GM21717 (cell line): Measurements from ENCODE around the gene RUFY1.
"Not testable (repeated sequence)": the region's sequence is repeated elsewhere in the genome, so short reads cannot be mapped to it uniquely, and the experiment has no call there.

Source experiments
- ATAC-seq: cut with Tn5 transposase; IDR thresholded peaks from one replicate; pipeline ENCODE4 v1.9.1; 2021; ENCODE audit warnings: mild to moderate bottlenecking, moderate library complexity; ENCODE audit not compliant: unreplicated experiment

The RUFY1 gene

DNA sequence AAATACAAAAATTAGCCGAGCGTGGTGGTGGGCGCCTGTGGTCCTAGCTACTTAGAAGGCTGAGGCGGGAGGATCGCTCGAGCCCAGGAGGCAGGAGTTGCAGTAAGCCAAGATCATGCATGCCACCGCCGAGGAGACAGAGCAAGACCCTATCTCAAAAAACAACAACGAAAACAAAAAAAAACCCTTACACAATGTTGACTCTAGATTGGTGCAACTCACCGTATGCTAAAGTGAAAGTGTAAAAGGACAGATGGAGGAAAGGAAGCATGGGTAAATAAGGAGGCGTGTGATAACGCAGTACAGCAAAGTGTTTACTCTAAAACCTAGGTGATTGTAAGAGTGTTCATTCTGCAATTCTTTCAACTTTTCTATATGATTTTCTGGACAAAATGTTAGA lies 15.9 kb upstream of the RUFY1 start:
- ATAC-seq = peak; percentile 57

DNA sequence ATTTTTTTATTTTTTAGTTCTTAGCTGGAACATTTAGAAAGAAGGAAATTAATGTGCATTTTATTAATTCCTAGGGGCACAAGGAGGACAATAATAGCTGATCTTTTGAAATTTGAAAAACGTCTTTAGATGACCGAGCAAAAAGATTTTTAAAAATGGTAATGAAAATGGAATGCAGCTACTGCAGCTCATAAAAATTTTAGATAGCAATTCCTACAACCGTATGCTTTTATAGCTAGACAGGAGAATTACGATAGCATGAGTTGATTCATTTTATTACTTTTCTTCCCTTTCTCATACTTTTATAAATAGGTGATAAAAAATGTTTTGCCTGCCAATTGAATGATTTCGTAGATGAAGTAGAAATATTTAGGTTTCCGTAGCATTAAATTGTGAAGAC lies 13.7 kb upstream of the RUFY1 start:
- no peak for ATAC-seq

DNA sequence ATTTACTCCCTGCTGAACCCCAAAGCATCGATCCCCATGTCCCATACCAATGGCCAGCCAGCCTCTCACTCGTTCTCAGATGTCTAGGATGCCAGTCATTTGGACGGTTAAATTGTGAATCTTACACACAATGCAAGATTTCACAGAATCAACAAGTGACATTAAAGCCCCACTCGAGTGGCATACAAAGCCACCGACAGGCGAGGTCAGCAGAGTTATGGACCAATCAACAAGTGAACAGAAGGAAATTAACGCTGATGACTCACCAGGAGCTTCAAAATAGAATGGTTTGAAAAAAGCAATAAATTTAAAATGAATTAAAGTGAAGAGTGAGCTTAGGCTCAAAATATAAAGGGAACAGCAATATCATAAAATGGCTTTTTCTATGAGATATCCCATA lies 8.2 kb upstream of the RUFY1 start:
- no peak for ATAC-seq

DNA sequence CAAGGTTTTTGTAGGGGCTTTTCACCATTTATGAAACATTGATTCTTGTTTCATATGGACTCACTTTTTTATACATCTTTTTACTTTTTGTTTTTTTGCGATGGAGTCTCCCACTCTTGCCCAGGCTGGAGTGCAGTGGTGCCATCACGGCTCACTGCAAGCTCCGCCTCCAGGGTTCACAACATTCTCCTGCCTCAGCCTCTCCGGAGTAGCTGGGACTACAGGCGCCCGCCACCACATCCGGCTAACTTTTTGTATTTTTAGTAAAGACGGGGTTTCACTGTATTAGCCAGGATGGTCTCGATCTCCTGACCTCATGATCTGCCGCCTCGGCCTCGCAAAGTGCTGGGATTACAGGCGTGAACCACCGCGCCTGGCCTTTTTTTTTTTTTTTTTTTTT lies 7.1 kb upstream of the RUFY1 start:
- ATAC-seq = not testable (repeated sequence)

DNA sequence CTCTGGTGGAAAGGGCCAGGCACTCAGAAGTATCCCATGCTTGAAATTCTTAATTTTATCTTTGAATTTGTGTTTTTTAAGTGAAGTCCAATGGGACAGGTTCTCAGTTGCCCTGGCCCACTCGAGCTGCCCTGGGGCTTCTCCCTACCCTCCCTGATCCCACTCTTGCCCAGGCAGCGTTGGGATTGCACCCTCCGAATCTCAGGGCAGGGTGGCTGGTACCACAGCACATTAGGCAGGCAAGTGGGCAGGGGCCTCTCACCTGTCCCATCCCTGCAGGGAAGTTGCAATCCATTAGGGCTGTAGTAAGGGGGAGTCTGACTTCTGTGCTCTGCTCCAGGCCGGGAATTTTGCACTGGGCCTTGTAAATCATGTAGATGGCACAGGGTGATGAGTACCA lies 2.7 kb downstream of the RUFY1 start:
- no peak for ATAC-seq

DNA sequence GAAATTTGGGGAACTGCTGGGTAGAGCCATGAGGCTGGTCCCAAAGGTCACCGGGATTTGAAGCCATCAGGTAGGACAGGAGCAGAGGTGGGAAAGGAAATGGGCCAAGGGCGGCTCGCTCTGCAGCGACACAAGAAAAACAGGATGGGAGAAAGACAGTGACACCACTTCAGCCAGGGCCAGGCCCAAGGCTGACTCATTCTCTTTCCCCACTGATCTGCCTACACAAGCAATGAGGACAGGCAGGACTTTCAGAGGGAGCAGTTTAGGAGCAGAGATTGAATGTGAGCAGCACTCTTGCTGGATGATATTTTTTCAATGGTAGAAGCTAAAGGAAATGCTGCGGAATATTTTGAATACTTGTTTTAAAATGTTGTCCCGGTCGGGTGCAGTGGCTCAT lies 3.5 kb downstream of the RUFY1 start:
- ATAC-seq = no peak

DNA sequence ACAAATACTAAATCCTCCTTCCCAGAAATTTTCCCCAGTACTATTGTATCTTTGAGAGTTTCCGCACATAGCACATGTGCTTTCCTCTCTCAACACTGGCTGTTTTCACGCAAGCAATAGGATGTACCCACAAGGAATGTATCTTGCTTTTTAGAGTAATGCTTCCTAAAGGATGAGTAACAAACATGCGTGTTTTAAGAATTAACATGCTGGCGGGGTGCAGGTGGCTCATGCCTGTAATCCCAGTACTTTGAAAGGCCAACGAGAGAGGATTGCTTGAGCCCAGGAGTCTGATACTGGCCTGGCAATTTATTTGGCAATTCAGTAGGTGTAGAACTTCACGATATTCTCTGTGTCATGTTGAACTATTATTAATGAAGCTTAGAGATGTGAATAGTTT lies 4.6 kb downstream of the RUFY1 start:
- no peak for ATAC-seq

DNA sequence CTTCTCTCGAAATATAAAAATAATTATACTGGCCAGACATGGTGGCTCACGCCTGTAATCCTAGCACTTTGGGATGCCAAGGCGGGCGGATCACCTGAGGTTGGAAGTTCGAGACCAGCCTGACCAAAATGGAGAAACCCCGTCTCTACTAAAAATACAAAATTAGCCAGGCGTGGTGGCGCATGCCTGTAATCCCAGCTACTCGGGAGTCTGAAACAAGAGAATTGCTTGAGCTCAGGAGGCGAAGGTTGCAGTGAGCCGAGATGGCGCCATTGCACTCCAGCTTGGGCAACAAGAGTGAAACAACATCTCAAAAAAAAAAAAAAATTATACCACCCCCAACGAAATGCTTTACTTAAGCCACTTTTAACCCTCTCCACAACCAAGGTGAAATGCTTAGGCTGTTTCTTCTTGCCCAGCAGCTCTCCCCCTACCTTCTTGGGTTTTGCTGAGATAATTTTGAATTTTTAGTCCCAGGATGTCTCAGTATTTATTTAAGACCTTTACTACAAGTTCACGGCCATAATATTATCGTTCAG lies 8.0 kb downstream of the RUFY1 start:
- ATAC-seq = not testable (repeated sequence)

DNA sequence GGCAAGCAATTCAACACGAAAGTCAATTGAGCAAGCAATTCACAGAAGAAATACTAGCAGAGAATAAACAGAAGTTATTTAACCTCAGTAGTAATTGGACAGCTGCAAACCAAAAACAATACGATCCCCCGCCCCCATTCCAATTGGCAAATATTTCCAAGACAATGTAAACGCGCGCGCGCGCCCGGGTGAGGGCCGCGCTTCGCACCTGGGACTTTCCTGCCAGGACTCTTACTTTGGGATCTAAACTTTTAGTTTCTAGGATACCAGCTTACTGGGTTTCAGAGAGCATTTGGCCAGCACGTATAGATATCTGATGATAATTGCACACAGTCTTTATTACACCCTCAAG lies 8.6 kb downstream of the RUFY1 start:
- ATAC-seq = no peak

DNA sequence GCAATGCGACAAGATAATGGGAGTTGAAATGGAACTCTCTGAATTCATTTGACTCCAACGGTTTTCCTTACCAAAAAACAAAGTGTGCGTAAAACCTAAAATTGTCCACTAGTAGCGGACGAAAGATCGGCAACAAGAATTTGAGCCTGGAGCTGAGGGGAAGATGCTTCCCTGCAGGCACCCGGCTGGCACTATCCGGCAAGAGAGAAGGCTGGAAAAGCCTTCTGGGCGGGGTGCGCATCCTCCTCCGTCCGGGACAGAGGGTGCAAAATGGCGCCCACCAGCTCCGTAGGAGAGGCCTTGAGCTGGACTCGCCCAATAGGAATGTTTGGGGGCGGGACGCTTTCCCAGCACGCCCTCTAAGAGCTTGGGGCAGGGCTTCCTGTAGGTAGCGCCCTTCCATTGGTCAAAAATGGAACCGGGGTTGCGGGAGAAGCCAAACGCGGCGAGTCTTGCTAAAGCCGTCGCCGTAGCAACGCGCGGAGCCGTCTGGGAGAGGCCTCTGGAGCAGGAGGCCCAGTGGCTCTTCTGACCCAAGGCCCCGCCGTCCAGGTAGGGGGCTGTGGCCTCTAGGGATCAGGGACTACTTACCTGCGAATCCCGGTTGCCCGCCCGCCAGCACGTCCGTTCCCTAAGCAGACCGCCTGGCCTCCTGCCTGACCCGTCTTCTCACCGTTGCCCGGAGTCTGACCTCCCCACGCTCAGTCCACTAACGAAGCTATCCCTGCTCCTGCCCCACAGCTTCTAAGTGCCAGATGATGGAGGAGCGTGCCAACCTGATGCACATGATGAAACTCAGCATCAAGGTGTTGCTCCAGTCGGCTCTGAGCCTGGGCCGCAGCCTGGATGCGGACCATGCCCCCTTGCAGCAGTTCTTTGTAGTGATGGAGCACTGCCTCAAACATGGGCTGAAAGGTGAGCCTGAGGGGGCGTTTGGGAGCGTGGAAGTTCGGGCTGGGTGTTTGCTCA lies 9.2 kb downstream of the RUFY1 start:
- ATAC-seq = peak; percentile 99

DNA sequence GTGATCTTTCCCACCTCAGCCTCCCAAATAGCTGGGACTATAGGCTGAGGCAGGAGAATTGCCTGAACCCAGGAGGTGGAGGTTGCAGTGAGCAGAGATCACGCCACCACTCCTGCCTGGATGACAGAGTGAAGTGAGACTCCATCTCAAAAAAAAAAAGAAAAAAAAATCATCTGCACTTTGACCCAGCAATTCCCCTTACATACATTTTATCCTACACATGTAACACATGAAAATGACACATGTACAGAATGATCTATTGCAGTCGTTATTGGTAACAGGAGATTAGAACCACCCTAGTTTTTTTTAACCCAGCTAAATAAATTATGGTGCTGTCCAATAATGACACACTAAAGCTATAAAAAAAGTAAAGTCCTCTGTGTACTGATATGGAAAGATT lies 14.2 kb downstream of the RUFY1 start:
- no peak for ATAC-seq

DNA sequence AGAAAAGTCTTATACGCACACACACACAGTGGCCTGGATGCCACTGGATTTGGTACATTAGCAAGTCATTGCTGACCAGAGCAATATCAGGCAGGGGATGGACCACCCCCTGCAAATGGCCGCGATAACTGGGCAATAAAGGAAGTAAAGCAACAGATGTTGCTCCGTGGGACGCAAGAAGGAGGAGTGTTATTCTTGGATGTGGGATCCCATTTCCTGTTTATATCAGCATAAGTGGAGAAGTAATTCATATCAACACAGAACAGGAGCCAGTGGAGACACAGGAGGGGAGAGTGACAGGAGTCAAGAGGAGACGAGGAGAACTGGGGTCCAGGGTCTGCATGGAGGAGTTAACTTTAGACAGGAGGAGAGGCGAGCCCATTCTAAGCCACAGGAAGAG lies 18.4 kb downstream of the RUFY1 start:
- ATAC-seq = no peak

DNA sequence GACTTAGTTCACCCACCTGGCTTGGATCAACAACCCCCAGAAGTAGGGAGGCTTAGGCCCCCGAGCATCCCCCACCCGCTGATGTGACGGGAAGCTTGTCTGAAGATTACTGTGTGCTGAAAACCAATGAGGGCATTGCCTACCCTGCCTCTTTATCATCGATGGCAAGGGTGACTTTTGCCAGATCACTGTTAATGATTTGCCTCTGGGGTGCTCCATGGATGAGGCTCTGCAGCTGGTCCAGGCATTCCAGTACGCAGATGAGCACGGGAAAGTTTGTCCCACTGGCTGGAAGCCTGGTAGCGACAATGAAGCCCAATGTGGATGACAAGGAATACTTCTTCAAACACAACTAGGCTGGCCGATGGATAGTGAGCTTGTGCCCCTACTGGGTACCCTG lies 22.0 kb downstream of the RUFY1 start:
- ATAC-seq = no peak

DNA sequence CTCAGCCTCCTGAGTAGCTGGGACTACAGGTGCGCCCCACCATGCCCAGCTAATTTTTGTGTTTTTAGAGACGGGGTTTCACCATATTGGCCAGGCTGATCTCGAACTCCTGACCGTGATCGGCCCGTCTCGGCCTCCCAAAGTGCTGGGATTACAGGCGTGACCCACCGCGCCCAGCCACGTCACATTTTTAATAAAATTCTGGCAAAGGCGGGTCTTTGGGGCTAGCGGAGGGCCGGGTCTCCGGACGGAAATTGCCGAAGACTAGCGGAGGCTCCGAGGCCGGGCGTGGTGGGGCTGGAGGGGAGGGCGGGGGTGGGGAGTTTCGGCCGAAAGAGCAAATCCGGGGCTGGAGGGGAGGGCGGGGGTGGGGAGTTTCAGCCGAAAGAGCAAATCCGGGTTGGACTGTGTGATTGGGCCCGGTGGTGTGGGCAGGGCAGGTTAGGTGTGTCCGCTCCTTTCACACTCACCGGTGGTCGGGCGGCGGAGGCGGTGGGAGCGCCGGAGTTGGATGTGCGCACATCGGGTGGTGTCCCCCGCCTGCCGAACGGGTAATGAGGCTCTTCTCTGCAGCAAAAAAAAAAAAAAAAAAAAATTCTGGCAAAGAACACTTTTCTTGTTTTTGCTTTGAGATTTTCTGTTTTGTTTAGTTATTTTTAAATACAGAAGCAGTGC lies 27.1 kb downstream of the RUFY1 start:
- ATAC-seq = no peak

DNA sequence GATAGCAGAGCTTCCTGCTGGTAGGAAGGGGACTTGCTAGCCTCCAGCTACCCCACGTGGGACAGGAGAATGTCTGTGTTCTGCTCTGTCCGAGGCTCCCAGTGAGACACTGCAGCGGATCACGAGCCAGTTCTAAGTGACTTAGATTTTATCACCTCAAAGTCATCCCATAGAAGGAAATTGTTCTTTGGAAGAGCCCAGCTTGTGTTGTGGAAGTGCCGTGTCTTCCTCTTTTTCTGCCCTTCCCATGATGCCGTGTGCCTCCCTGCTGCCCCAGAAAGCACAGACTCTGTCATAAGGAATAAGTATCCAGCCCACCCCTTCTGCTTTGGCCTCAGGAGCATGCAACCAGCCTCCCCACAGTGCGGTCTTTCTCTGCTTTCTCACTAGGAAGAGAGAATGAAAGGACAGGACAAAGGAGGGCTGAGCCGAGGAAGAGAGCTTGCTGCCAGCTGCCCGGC lies 35.6 kb downstream of the RUFY1 start:
- no peak for ATAC-seq

DNA sequence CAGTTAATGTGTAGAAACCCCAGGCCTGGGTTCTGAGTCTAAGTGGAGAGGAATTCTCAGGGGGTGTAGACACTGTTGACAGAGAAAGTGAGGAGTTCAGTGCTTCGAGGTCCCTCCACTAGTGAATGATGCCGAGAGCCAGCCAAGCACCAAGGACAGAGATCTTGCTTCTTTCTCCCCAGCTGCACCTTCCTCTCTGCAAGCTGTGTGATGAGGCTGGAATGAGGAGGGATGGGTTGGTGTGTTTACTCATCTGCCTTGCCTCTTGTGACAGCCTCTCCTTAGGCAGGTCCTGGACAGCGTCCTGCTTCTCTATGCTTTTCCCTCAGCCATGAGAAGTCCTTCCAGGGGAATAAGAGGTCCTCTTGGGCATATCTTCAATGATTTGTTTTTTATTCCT lies 37.8 kb downstream of the RUFY1 start:
- ATAC-seq = no peak

DNA sequence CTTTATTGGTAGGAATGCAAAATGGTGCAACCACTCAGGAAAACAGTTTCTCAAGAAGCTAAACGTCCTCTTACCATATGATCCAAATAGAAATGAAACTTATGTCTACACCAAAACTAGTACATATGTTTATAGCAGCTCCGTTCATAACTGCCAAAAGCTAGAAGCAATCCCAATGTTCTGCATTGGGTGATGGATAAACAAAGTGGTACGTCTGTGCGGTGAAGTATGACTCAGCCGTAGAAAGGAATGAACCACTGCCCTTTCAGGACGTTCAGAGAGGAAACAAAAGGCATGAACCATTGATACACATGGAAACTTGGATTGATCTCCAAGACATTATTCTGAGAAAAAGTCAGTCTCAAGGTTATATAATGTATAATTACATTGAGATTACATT lies 45.6 kb downstream of the RUFY1 start:
- ATAC-seq = no peak

DNA sequence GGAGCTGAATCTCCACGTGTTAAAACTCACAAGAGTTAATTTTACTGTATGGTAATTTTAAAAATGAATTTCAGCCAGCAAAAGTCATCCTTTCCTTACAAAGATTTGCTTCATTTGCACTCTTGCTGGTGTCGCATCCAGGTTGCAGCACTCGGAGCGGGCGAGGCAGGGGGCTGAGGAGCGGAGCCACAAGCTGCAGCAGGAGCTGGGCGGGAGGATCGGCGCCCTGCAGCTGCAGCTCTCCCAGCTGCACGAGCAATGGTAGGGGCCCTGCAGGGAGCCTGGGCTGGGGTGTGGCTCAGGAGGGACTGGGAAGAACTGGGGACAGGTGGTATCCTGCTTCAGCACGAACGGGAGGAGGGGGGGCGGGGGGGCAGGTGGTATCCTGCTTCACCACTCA lies 46.1 kb downstream of the RUFY1 start:
- ATAC-seq = no peak

DNA sequence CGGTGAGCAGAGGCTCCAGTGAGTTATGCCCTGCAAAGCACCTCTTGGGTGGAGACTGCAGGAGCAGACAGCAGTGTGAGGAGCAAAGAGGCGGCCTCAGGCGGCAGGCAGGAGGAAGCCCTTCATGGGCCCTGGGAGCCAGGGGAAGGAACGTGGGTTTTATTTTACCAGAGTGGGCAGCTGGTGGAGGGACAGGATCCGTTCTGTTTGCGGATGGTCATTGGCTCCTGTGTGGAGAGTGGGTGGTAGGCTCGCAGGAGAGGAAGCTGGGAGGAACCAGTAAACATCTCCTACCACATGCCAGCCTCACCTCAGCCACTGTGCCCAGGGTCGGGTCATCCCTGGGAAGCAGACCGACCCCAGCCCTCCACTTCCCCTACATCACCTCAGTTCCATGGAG lies 48.7 kb downstream of the RUFY1 start:
- ATAC-seq = no peak

DNA sequence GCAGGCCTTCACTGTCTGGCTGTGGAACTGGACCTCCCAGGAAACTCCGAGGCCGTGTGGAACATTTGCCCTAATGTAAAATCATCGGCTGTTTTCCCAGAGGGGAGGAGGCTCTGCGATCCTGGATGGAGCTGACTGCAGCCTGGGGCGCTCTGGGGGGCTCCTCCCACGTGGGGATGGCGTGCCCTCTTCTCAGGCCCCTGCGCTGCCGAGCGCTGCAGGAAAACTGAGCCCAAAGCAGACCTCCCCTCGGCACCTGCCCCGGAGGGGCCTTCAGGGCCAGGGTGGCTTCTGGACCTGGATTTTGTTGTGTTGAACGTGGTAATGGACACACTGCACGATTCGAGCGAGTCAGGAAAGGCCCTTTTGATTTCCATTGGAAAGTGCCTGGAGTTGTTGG lies 49.2 kb downstream of the RUFY1 start:
- ATAC-seq = no peak

DNA sequence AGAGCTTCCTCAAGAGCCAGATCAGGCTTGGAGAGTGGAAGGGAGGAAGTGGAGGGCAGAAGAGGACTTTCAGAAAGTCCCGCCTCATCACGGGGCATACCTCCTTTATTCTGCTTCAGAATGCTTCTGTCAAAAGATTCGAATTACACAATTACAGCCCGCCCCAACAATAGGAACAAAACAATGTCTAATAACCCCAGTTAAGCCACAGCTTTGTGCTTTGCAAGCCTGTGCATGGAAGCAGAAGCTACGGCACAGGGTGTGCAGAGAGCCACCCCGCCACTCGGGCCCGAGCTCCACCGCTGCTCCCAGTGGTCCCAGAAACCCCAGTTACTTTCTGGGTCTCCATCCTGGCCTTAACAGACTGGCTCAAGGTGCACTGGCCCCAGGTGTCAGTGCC lies 49.6 kb downstream of the RUFY1 start:
- no peak for ATAC-seq
